GM12891 (cell line): ENCODE results near the gene UFSP1.
A peak's percentile ranks its signal among the peaks of the same experiment; 100 is the strongest.

ENCODE experiments used
- DNase-seq: peaks from one replicate; pipeline ENCODE4 v3.0.0; 2011; ENCODE audit warnings: low spot score; ENCODE audit not compliant: insufficient read length
- FAIRE-seq: peaks from 2 replicates; lab custom pipeline; 2011; peaks lifted over from hg19 to GRCh38; lab: Jason Lieb, UNC
- PAX5 ChIP-seq: IDR thresholded peaks from 2 replicates; pipeline ENCODE4 v1.6.1; 2011; ENCODE audit warnings: low read length, moderate library complexity, mild to moderate bottlenecking; ENCODE audit not compliant: insufficient read depth, severe bottlenecking
- POLR2A ChIP-seq: IDR thresholded peaks from 2 replicates; pipeline ENCODE4 v1.6.1; 2011; ENCODE audit warnings: low read depth, low read length, control low read depth
- POLR2AphosphoS5 ChIP-seq: IDR thresholded peaks from 2 replicates; pipeline ENCODE4 v1.6.1; 2011; ENCODE audit warnings: low read depth, low read length, control low read depth
- POU2F2 ChIP-seq: IDR thresholded peaks from 2 replicates; pipeline ENCODE4 v1.6.1; 2011; ENCODE audit warnings: low read depth, mild to moderate bottlenecking, control low read depth, low read length, moderate library complexity
- SPI1 ChIP-seq: IDR thresholded peaks from 2 replicates; pipeline ENCODE4 v1.6.1; 2011; ENCODE audit warnings: low read depth, low read length, control low read depth
- TAF1 ChIP-seq: IDR thresholded peaks from 2 replicates; pipeline ENCODE4 v1.6.1; 2011; ENCODE audit warnings: low read depth, low read length, control low read depth

UFSP1 gene

GRCh38 chr7:100880645-100881044 is 8.9 kb downstream of the UFSP1 start:
- DNase-seq (no peak), FAIRE-seq (no peak)
- TF ChIP-seq PAX5 (no peak), POU2F2 (no peak), TAF1 (no peak), SPI1 (no peak), POLR2A (no peak), POLR2AphosphoS5 (no peak)

- DNase-seq, result no peak
- FAIRE-seq, result no peak
- TF ChIP-seq SPI1, result no peak
- no peak for TF ChIP-seq POLR2AphosphoS5
- TF ChIP-seq POU2F2, result no peak
- no peak for TF ChIP-seq TAF1
- TF ChIP-seq PAX5, result no peak
- TF ChIP-seq POLR2A, result no peak
Measured at GRCh38 chr7:100879685-100880261, 9.7 kb downstream of the UFSP1 start.

- DNase-seq (no peak), FAIRE-seq (no peak)
- no peak for TF ChIP-seq SPI1
- TF ChIP-seq POU2F2, result no peak
- no peak for TF ChIP-seq TAF1
- no peak for TF ChIP-seq PAX5
- no peak for TF ChIP-seq POLR2A
- no peak for TF ChIP-seq POLR2AphosphoS5
Measured at GRCh38 chr7:100878685-100879084, 10.8 kb downstream of the UFSP1 start.

- TF ChIP-seq POLR2A, result no peak
- TF ChIP-seq PAX5, result no peak
- TF ChIP-seq TAF1, result no peak
- no peak for TF ChIP-seq SPI1
- TF ChIP-seq POU2F2, result no peak
- TF ChIP-seq POLR2AphosphoS5, result no peak
- no peak for FAIRE-seq
- no peak for DNase-seq
Measured at GRCh38 chr7:100878013-100878412, 11.5 kb downstream of the UFSP1 start.

- DNase-seq (no peak), FAIRE-seq (no peak)
- TF ChIP-seq POLR2A (no peak; the same call in 1 of the 2 replicates), SPI1 (no peak), PAX5 (no peak), TAF1 (no peak), POLR2AphosphoS5 (no peak), POU2F2 (no peak)
Measured at GRCh38 chr7:100875356-100875751, 14.2 kb downstream of the UFSP1 start.

- peak; percentile 98 for DNase-seq
- FAIRE-seq, result peak; percentile 100
- TF ChIP-seq SPI1 (peak; percentile 50), POLR2A (peak; percentile 94; the same call in 1 of the 2 replicates), POU2F2 (no peak; the same call in 1 of the 2 replicates), PAX5 (no peak), TAF1 (peak; percentile 88), POLR2AphosphoS5 (peak; percentile 91)
Measured at GRCh38 chr7:100874577-100875355, 14.7 kb downstream of the UFSP1 start, which contains the start of gene SRRT. Gene SRRT (plus strand): TSS chr7:100875103. CDS start chr7:100875591, 488 bp downstream.

- DNase-seq (no peak), FAIRE-seq (no peak)
- TF ChIP-seq POLR2AphosphoS5 (no peak), POU2F2 (no peak), TAF1 (no peak), PAX5 (no peak), POLR2A (no peak), SPI1 (no peak)
Measured at GRCh38 chr7:100874300-100874576, 15.3 kb downstream of the UFSP1 start.

- FAIRE-seq (no peak), DNase-seq (no peak)
- TF ChIP-seq PAX5, result no peak
- TF ChIP-seq POLR2A, result no peak
- no peak for TF ChIP-seq SPI1
- no peak for TF ChIP-seq POLR2AphosphoS5
- TF ChIP-seq POU2F2, result no peak
- no peak for TF ChIP-seq TAF1
Measured at GRCh38 chr7:100873599-100874299, 15.8 kb downstream of the UFSP1 start.
